Measurements from ENCODE around the gene NCOR2.

Gene NCOR2

GRCh38 chr12:124573839-124574786, 6.7 kb upstream of the NCOR2 start:
- H3K4me1 Mint-ChIP-seq (ENCODE audit: low read depth), result no peaks in the 10 kb centered on the region
- no peak overlapping the region for H3K27ac Mint-ChIP-seq
- H3K9me3 Mint-ChIP-seq, result no peaks in the 10 kb centered on the region
- no peaks in the 10 kb centered on the region for H3K27me3 Mint-ChIP-seq
- H3K36me3 Mint-ChIP-seq (ENCODE audit: low read depth), result no peaks in the 10 kb centered on the region
- H3K4me3 Mint-ChIP-seq, result no peak overlapping the region
- no peak for DNase-seq

- H3K27ac Mint-ChIP-seq, result no peak overlapping the region
- no peaks in the 10 kb centered on the region for H3K9me3 Mint-ChIP-seq
- no peaks in the 10 kb centered on the region for H3K27me3 Mint-ChIP-seq
- no peak overlapping the region for H3K4me3 Mint-ChIP-seq
- no peaks in the 10 kb centered on the region for H3K36me3 Mint-ChIP-seq (ENCODE audit: low read depth)
- DNase-seq, result no peak
- H3K4me1 Mint-ChIP-seq (ENCODE audit: low read depth), result peaks cover 9% of the 10 kb centered on the region
These were observed 4.1 kb upstream of the NCOR2 start for GRCh38 chr12:124571556-124571955.

- Mint-ChIP-seq H3K4me3 (no peak overlapping the region), H3K4me1 (ENCODE audit: low read depth) (peaks cover 9% of the 10 kb centered on the region), H3K27me3 (no peaks in the 10 kb centered on the region), H3K36me3 (ENCODE audit: low read depth) (peaks cover 5% of the 10 kb centered on the region), H3K9me3 (no peaks in the 10 kb centered on the region), H3K27ac (no peak overlapping the region)
- DNase-seq, result no peak
These were observed 3.4 kb upstream of the NCOR2 start for GRCh38 chr12:124570810-124571209.

GRCh38 chr12:124569375-124570148, 2.1 kb upstream of the NCOR2 start:
- H3K4me3 Mint-ChIP-seq, result no peak overlapping the region
- no peaks in the 10 kb centered on the region for H3K9me3 Mint-ChIP-seq
- H3K27ac Mint-ChIP-seq, result no peak overlapping the region

GRCh38 chr12:124568431-124569374, 1.3 kb upstream of the NCOR2 start:
- peaks cover 7% of the 10 kb centered on the region for H3K36me3 Mint-ChIP-seq (ENCODE audit: low read depth)
- H3K4me3 Mint-ChIP-seq, result peak overlapping the region; percentile 80
- peak; percentile 60 for DNase-seq
- H3K27me3 Mint-ChIP-seq, result no peaks in the 10 kb centered on the region
- H3K9me3 Mint-ChIP-seq, result no peaks in the 10 kb centered on the region
- peaks cover 28% of the 10 kb centered on the region for H3K4me1 Mint-ChIP-seq (ENCODE audit: low read depth)
- no peak overlapping the region for H3K27ac Mint-ChIP-seq

More at GRCh38 chr12:124569375-124570148, 2.1 kb upstream of the NCOR2 start:
- Mint-ChIP-seq H3K4me1 (ENCODE audit: low read depth) (peaks cover 20% of the 10 kb centered on the region), H3K27me3 (no peaks in the 10 kb centered on the region), H3K36me3 (ENCODE audit: low read depth) (peaks cover 7% of the 10 kb centered on the region)
- DNase-seq, result no peak

- peaks cover 34% of the 10 kb centered on the region for H3K4me1 Mint-ChIP-seq (ENCODE audit: low read depth)
- H3K27me3 Mint-ChIP-seq, result no peaks in the 10 kb centered on the region
- H3K4me3 Mint-ChIP-seq, result peak overlapping the region; percentile 80
- no peaks in the 10 kb centered on the region for H3K9me3 Mint-ChIP-seq
- peak; percentile 89 for DNase-seq
- H3K36me3 Mint-ChIP-seq (ENCODE audit: low read depth), result peaks cover 9% of the 10 kb centered on the region
- peak overlapping the region; percentile 85 for H3K27ac Mint-ChIP-seq
These were observed 411 bp upstream of the NCOR2 start for GRCh38 chr12:124567673-124568373.

- Mint-ChIP-seq H3K4me1 (ENCODE audit: low read depth) (peaks cover 43% of the 10 kb centered on the region), H3K27ac (peak overlapping the region; percentile 90)
These were observed 1.0 kb downstream of the NCOR2 start for GRCh38 chr12:124566161-124566996.

GRCh38 chr12:124565656-124566160, 1.7 kb downstream of the NCOR2 start:
- no peak for DNase-seq
- H3K4me1 Mint-ChIP-seq (ENCODE audit: low read depth), result peaks cover 49% of the 10 kb centered on the region
- H3K36me3 Mint-ChIP-seq (ENCODE audit: low read depth), result peaks cover 9% of the 10 kb centered on the region
- peak overlapping the region; percentile 90 for H3K27ac Mint-ChIP-seq
- peak overlapping the region; percentile 93 for H3K4me3 Mint-ChIP-seq
- no peaks in the 10 kb centered on the region for H3K27me3 Mint-ChIP-seq
- H3K9me3 Mint-ChIP-seq, result no peaks in the 10 kb centered on the region

More at GRCh38 chr12:124566161-124566996, 1.0 kb downstream of the NCOR2 start:
- DNase-seq, result peak; percentile 85
- Mint-ChIP-seq H3K36me3 (ENCODE audit: low read depth) (peaks cover 9% of the 10 kb centered on the region), H3K27me3 (no peaks in the 10 kb centered on the region), H3K9me3 (no peaks in the 10 kb centered on the region), H3K4me3 (peak overlapping the region; percentile 93)

- DNase-seq, result no peak
- Mint-ChIP-seq H3K4me3 (peak overlapping the region; percentile 93), H3K4me1 (ENCODE audit: low read depth) (peaks cover 49% of the 10 kb centered on the region), H3K9me3 (no peaks in the 10 kb centered on the region), H3K36me3 (ENCODE audit: low read depth) (peaks cover 9% of the 10 kb centered on the region), H3K27ac (no peak overlapping the region), H3K27me3 (no peaks in the 10 kb centered on the region)
These were observed 2.4 kb downstream of the NCOR2 start for GRCh38 chr12:124564971-124565491.

- H3K27ac Mint-ChIP-seq, result no peak overlapping the region
- H3K27me3 Mint-ChIP-seq, result no peaks in the 10 kb centered on the region
- H3K36me3 Mint-ChIP-seq (ENCODE audit: low read depth), result peaks cover 9% of the 10 kb centered on the region
- DNase-seq, result no peak
- no peaks in the 10 kb centered on the region for H3K9me3 Mint-ChIP-seq
- H3K4me3 Mint-ChIP-seq, result peak overlapping the region; percentile 25
- peaks cover 51% of the 10 kb centered on the region for H3K4me1 Mint-ChIP-seq (ENCODE audit: low read depth)
These were observed 3.0 kb downstream of the NCOR2 start for GRCh38 chr12:124564232-124564958.

GRCh38 chr12:124563809-124564208, 3.6 kb downstream of the NCOR2 start:
- Mint-ChIP-seq H3K27ac (no peak overlapping the region), H3K4me3 (no peak overlapping the region), H3K27me3 (no peaks in the 10 kb centered on the region), H3K36me3 (ENCODE audit: low read depth) (peaks cover 9% of the 10 kb centered on the region), H3K9me3 (no peaks in the 10 kb centered on the region), H3K4me1 (ENCODE audit: low read depth) (peaks cover 51% of the 10 kb centered on the region)
- no peak for DNase-seq

- Mint-ChIP-seq H3K27me3 (no peaks in the 10 kb centered on the region), H3K9me3 (no peaks in the 10 kb centered on the region), H3K4me1 (ENCODE audit: low read depth) (peaks cover 50% of the 10 kb centered on the region), H3K36me3 (ENCODE audit: low read depth) (peaks cover 9% of the 10 kb centered on the region), H3K27ac (no peak overlapping the region), H3K4me3 (no peak overlapping the region)
- DNase-seq, result no peak
These were observed 4.0 kb downstream of the NCOR2 start for GRCh38 chr12:124563401-124563800.

Measured in activated T-cell treated with anti-CD3 and anti-CD28 coated beads, Interleukin-2, amount 50 U/mL, for 24 hours (primary cell).